ENCODE measurements around the gene PKD1. TPM values are rescaled to one million over a fixed set of nuclear protein-coding genes. Genes with fewer than 3 reads are reported as not detected.

Gene PKD1
- total RNA-seq, 1 experiment from 2014 or later, result 60.4 TPM

- H3K27me3 ChIP-seq (replicated peaks), result no peaks in the 10 kb centered on the region
- peaks cover 79% of the 10 kb centered on the region for H3K36me3 ChIP-seq
- no peaks in the 10 kb centered on the region for H3K4me1 ChIP-seq (replicated peaks)
- no peak overlapping the region for H3K4me3 ChIP-seq
- no peak for DNase-seq (ENCODE audit: low read depth in 1 of 2, low spot score in 2 of 2)
- no peak overlapping the region for H3K27ac ChIP-seq
- no peaks in the 10 kb centered on the region for H3K9me3 ChIP-seq (replicated peaks)
These were observed 61.6 kb downstream of the PKD1 start for GRCh38 chr16:2074071-2074470.

- H3K4me3 ChIP-seq, result no peak overlapping the region
- DNase-seq (ENCODE audit: low read depth in 1 of 2, low spot score in 2 of 2), result no peak
- H3K9me3 ChIP-seq (replicated peaks), result no peaks in the 10 kb centered on the region
- no peaks in the 10 kb centered on the region for H3K4me1 ChIP-seq (replicated peaks)
- no peaks in the 10 kb centered on the region for H3K27me3 ChIP-seq (replicated peaks)
- H3K36me3 ChIP-seq, result peaks cover 81% of the 10 kb centered on the region
- H3K27ac ChIP-seq, result no peak overlapping the region
These were observed 62.8 kb downstream of the PKD1 start for GRCh38 chr16:2072926-2073325.

GRCh38 chr16:2071454-2072202 is 64.1 kb downstream of the PKD1 start:
- H3K27ac ChIP-seq, result no peak overlapping the region
- no peaks in the 10 kb centered on the region for H3K9me3 ChIP-seq (replicated peaks)
- no peaks in the 10 kb centered on the region for H3K4me1 ChIP-seq (replicated peaks)
- no peak overlapping the region for H3K4me3 ChIP-seq
- H3K36me3 ChIP-seq, result peaks cover 81% of the 10 kb centered on the region
- H3K27me3 ChIP-seq (replicated peaks), result no peaks in the 10 kb centered on the region
- DNase-seq (ENCODE audit: low read depth in 1 of 2, low spot score in 2 of 2), result no peak

- Histone ChIP-seq H3K27me3 (replicated peaks) (no peaks in the 10 kb centered on the region), H3K36me3 (peaks cover 80% of the 10 kb centered on the region), H3K4me3 (no peak overlapping the region), H3K9me3 (replicated peaks) (no peaks in the 10 kb centered on the region), H3K27ac (no peak overlapping the region), H3K4me1 (replicated peaks) (no peaks in the 10 kb centered on the region)
- DNase-seq (ENCODE audit: low read depth in 1 of 2, low spot score in 2 of 2), result no peak
These were observed 64.9 kb downstream of the PKD1 start for GRCh38 chr16:2070576-2071453.

- H3K9me3 ChIP-seq (replicated peaks), result no peaks in the 10 kb centered on the region
- H3K36me3 ChIP-seq, result peaks cover 77% of the 10 kb centered on the region
- H3K4me3 ChIP-seq, result no peak overlapping the region
These were observed 69.6 kb downstream of the PKD1 start for GRCh38 chr16:2066139-2066538.

GRCh38 chr16:2064368-2064945 is 71.2 kb downstream of the PKD1 start:
- no peak overlapping the region for H3K4me3 ChIP-seq
- H3K36me3 ChIP-seq, result peaks cover 78% of the 10 kb centered on the region
- H3K27me3 ChIP-seq (replicated peaks), result no peaks in the 10 kb centered on the region

More at GRCh38 chr16:2066139-2066538, 69.6 kb downstream of the PKD1 start:
- H3K27ac ChIP-seq, result no peak overlapping the region
- no peaks in the 10 kb centered on the region for H3K27me3 ChIP-seq (replicated peaks)
- no peaks in the 10 kb centered on the region for H3K4me1 ChIP-seq (replicated peaks)
- DNase-seq (ENCODE audit: low read depth in 1 of 2, low spot score in 2 of 2), result no peak

GRCh38 chr16:2063861-2064260 is 71.8 kb downstream of the PKD1 start:
- Histone ChIP-seq H3K4me1 (replicated peaks) (no peaks in the 10 kb centered on the region), H3K4me3 (no peak overlapping the region), H3K9me3 (replicated peaks) (no peaks in the 10 kb centered on the region), H3K36me3 (peaks cover 74% of the 10 kb centered on the region), H3K27ac (no peak overlapping the region), H3K27me3 (replicated peaks) (no peaks in the 10 kb centered on the region)
- no peak for DNase-seq (ENCODE audit: low read depth in 1 of 2, low spot score in 2 of 2)

More at GRCh38 chr16:2064368-2064945, 71.2 kb downstream of the PKD1 start:
- Histone ChIP-seq H3K4me1 (replicated peaks) (no peaks in the 10 kb centered on the region), H3K27ac (no peak overlapping the region), H3K9me3 (replicated peaks) (no peaks in the 10 kb centered on the region)
- no peak for DNase-seq (ENCODE audit: low read depth in 1 of 2, low spot score in 2 of 2)

GRCh38 chr16:2062801-2063200 is 72.9 kb downstream of the PKD1 start:
- Histone ChIP-seq H3K4me3 (no peak overlapping the region), H3K9me3 (replicated peaks) (no peaks in the 10 kb centered on the region), H3K27me3 (replicated peaks) (no peaks in the 10 kb centered on the region), H3K36me3 (peaks cover 72% of the 10 kb centered on the region), H3K27ac (no peak overlapping the region), H3K4me1 (replicated peaks) (no peaks in the 10 kb centered on the region)
- no peak for DNase-seq (ENCODE audit: low read depth in 1 of 2, low spot score in 2 of 2)

GRCh38 chr16:2061526-2061925 is 74.2 kb downstream of the PKD1 start:
- H3K36me3 ChIP-seq, result peaks cover 75% of the 10 kb centered on the region
- H3K9me3 ChIP-seq (replicated peaks), result no peaks in the 10 kb centered on the region
- no peaks in the 10 kb centered on the region for H3K27me3 ChIP-seq (replicated peaks)
- DNase-seq (ENCODE audit: low read depth in 1 of 2, low spot score in 2 of 2), result no peak
- H3K4me3 ChIP-seq, result no peak overlapping the region
- H3K4me1 ChIP-seq (replicated peaks), result no peaks in the 10 kb centered on the region
- H3K27ac ChIP-seq, result no peak overlapping the region

GRCh38 chr16:2061023-2061422 is 74.7 kb downstream of the PKD1 start:
- H3K36me3 ChIP-seq, result peaks cover 72% of the 10 kb centered on the region
- no peaks in the 10 kb centered on the region for H3K4me1 ChIP-seq (replicated peaks)
- no peak for DNase-seq (ENCODE audit: low read depth in 1 of 2, low spot score in 2 of 2)
- no peaks in the 10 kb centered on the region for H3K9me3 ChIP-seq (replicated peaks)
- no peak overlapping the region for H3K4me3 ChIP-seq
- no peak overlapping the region for H3K27ac ChIP-seq
- no peaks in the 10 kb centered on the region for H3K27me3 ChIP-seq (replicated peaks)

GRCh38 chr16:2060346-2060745 is 75.4 kb downstream of the PKD1 start:
- Histone ChIP-seq H3K27me3 (replicated peaks) (no peaks in the 10 kb centered on the region), H3K27ac (no peak overlapping the region), H3K36me3 (peaks cover 67% of the 10 kb centered on the region), H3K4me1 (replicated peaks) (no peaks in the 10 kb centered on the region), H3K9me3 (replicated peaks) (no peaks in the 10 kb centered on the region), H3K4me3 (no peak overlapping the region)
- DNase-seq (ENCODE audit: low read depth in 1 of 2, low spot score in 2 of 2), result no peak

GRCh38 chr16:2058872-2059271 is 76.8 kb downstream of the PKD1 start:
- Histone ChIP-seq H3K27me3 (replicated peaks) (no peaks in the 10 kb centered on the region), H3K4me3 (no peak overlapping the region), H3K4me1 (replicated peaks) (no peaks in the 10 kb centered on the region), H3K9me3 (replicated peaks) (no peaks in the 10 kb centered on the region), H3K36me3 (peaks cover 73% of the 10 kb centered on the region), H3K27ac (no peak overlapping the region)
- no peak for DNase-seq (ENCODE audit: low read depth in 1 of 2, low spot score in 2 of 2)

GRCh38 chr16:2058420-2058819 is 77.3 kb downstream of the PKD1 start:
- Histone ChIP-seq H3K27ac (no peak overlapping the region), H3K4me3 (no peak overlapping the region), H3K36me3 (peaks cover 73% of the 10 kb centered on the region), H3K4me1 (replicated peaks) (no peaks in the 10 kb centered on the region), H3K27me3 (replicated peaks) (no peaks in the 10 kb centered on the region), H3K9me3 (replicated peaks) (no peaks in the 10 kb centered on the region)
- no peak for DNase-seq (ENCODE audit: low read depth in 1 of 2, low spot score in 2 of 2)

- H3K27ac ChIP-seq, result no peak overlapping the region
- peaks cover 73% of the 10 kb centered on the region for H3K36me3 ChIP-seq
- no peak for DNase-seq (ENCODE audit: low read depth in 1 of 2, low spot score in 2 of 2)
- no peaks in the 10 kb centered on the region for H3K4me1 ChIP-seq (replicated peaks)
- H3K27me3 ChIP-seq (replicated peaks), result no peaks in the 10 kb centered on the region
- no peak overlapping the region for H3K4me3 ChIP-seq
- no peaks in the 10 kb centered on the region for H3K9me3 ChIP-seq (replicated peaks)
These were observed 78.3 kb downstream of the PKD1 start for GRCh38 chr16:2057438-2057837.
